GM06990 (cell line): ENCODE results near the gene SNX32.
A peak's percentile ranks its signal among the peaks of the same experiment; 100 is the strongest.

Experiments used
- DNase-seq: peaks from one replicate; pipeline ENCODE4 v3.0.0-alpha.2; 2011; ENCODE audit not compliant: insufficient read length; ENCODE audit errors: extremely low read depth
- H3K27me3 ChIP-seq: replicated peaks from 2 replicates; pipeline ENCODE4 v1.6.0; 2011; ENCODE audit warnings: low read length; ENCODE audit not compliant: control insufficient read depth, insufficient read depth
- H3K36me3 ChIP-seq: 2 replicates; pipeline ENCODE4 v1.5.1; 2011; ENCODE audit warnings: low read length; ENCODE audit not compliant: control insufficient read depth, insufficient read depth
- H3K4me3 ChIP-seq: replicated peaks from 2 replicates; pipeline ENCODE4 v1.5.1; 2011; ENCODE audit warnings: low read depth, mild to moderate bottlenecking, control low read depth, low read length
- CTCF ChIP-seq: IDR thresholded peaks from 2 replicates; pipeline ENCODE4 v1.5.1; 2011; ENCODE audit warnings: low read length, control low read depth, mild to moderate bottlenecking, inconsistent platforms; ENCODE audit not compliant: insufficient read depth, poor library complexity, severe bottlenecking

The SNX32 gene

GRCh38 chr11:65883786-65884715 lies 50.3 kb downstream of the SNX32 start:
- Histone ChIP-seq H3K4me3 (no peak overlapping the region), H3K27me3 (no peaks in the 10 kb centered on the region), H3K36me3 (peaks cover 30% of the 10 kb centered on the region)
- TF ChIP-seq CTCF = no peak
- DNase-seq = no peak

GRCh38 chr11:65884716-65885092 lies 50.9 kb downstream of the SNX32 start:
- peak; percentile 80 for DNase-seq
- peaks cover 30% of the 10 kb centered on the region for H3K36me3 ChIP-seq
- no peaks in the 10 kb centered on the region for H3K27me3 ChIP-seq
- peak; percentile 100 for TF ChIP-seq CTCF
- no peak overlapping the region for H3K4me3 ChIP-seq

GRCh38 chr11:65885231-65885630 lies 51.5 kb downstream of the SNX32 start:
- Histone ChIP-seq H3K27me3 (no peaks in the 10 kb centered on the region), H3K36me3 (peaks cover 30% of the 10 kb centered on the region), H3K4me3 (no peak overlapping the region)
- DNase-seq = no peak
- TF ChIP-seq CTCF = no peak

- peaks cover 30% of the 10 kb centered on the region for H3K36me3 ChIP-seq
- DNase-seq = no peak
- H3K27me3 ChIP-seq = no peaks in the 10 kb centered on the region
- no peak for TF ChIP-seq CTCF
- no peak overlapping the region for H3K4me3 ChIP-seq
Observed at GRCh38 chr11:65885808-65886536, 52.2 kb downstream of the SNX32 start.

- DNase-seq = no peak
- peaks cover 28% of the 10 kb centered on the region for H3K36me3 ChIP-seq
Observed at GRCh38 chr11:65886826-65887722, 53.3 kb downstream of the SNX32 start.

More at GRCh38 chr11:65886826-65887722, 53.3 kb downstream of the SNX32 start:
- Histone ChIP-seq H3K27me3 (no peaks in the 10 kb centered on the region), H3K4me3 (peak overlapping the region; percentile 96)
- no peak for TF ChIP-seq CTCF
